ENCODE measurements around the gene PTPRM.

DNA sequence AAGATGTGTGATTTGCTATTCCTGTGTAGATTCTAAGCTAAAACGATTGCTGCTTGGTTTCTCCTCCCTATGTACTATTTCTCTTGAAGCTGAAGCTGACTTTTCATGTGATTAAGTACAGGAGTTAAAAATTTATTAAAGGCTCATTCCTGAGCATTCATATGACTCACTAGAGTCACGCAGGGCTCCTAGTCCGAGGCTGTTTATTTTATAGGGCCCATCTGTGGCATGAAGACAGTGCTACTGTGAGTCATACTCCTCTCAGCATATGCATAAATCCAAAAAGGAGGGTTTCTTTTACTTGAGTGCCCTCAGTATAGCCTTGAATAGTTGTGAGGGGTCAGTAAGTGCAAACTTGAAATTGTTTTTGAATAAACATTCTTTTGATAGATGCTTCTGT is 378.8 kb downstream of the PTPRM start:
- TF ChIP-seq, protein P1, sequence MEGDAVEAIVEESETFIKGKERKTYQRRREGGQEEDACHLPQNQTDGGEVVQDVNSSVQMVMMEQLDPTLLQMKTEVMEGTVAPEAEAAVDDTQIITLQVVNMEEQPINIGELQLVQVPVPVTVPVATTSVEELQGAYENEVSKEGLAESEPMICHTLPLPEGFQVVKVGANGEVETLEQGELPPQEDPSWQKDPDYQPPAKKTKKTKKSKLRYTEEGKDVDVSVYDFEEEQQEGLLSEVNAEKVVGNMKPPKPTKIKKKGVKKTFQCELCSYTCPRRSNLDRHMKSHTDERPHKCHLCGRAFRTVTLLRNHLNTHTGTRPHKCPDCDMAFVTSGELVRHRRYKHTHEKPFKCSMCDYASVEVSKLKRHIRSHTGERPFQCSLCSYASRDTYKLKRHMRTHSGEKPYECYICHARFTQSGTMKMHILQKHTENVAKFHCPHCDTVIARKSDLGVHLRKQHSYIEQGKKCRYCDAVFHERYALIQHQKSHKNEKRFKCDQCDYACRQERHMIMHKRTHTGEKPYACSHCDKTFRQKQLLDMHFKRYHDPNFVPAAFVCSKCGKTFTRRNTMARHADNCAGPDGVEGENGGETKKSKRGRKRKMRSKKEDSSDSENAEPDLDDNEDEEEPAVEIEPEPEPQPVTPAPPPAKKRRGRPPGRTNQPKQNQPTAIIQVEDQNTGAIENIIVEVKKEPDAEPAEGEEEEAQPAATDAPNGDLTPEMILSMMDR (IDR thresholded peaks at IDR 0.05; ENCODE audit: borderline replicate concordance, extremely low read depth, low read length, poor library complexity, severe bottlenecking): no peak
- no peak for TF ChIP-seq EZH2 (IDR thresholded peaks at IDR 0.05; ENCODE audit: borderline replicate concordance, low read depth, low read length, severe bottlenecking)

All from DND-41 (cell line).